T-helper 1 cell treated with Interleukin-12 subunit alpha and Interleukin-12 subunit beta and Interleukin-4 antibody, amounts not matched to agents 30 μg/mL and 1 μg/mL, for 36 hours (primary cell): ENCODE data around the gene POGK.
"Not testable (repeated sequence)": the region's sequence is repeated elsewhere in the genome, so short reads cannot be mapped to it uniquely, and the experiment has no call there.

Experiments used
- H3K27ac Mint-ChIP-seq: one replicate; pipeline ENCODE4 v1.8.0; 2021; ENCODE audit warnings: mild to moderate bottlenecking, mixed read lengths
- H3K27me3 Mint-ChIP-seq: one replicate; pipeline ENCODE4 v1.8.0; 2021; ENCODE audit warnings: low read depth, mixed read lengths
- H3K36me3 Mint-ChIP-seq: one replicate; pipeline ENCODE4 v1.8.0; 2021; ENCODE audit warnings: low read depth, mixed read lengths
- H3K4me1 Mint-ChIP-seq: one replicate; pipeline ENCODE4 v1.8.0; 2021; ENCODE audit warnings: low read depth, mixed read lengths
- H3K4me3 Mint-ChIP-seq: one replicate; pipeline ENCODE4 v1.8.0; 2021; ENCODE audit warnings: mild to moderate bottlenecking, moderate library complexity, mixed read lengths
- H3K9me3 Mint-ChIP-seq: one replicate; pipeline ENCODE4 v1.8.0; 2021; ENCODE audit warnings: mixed read lengths

Gene POGK

DNA sequence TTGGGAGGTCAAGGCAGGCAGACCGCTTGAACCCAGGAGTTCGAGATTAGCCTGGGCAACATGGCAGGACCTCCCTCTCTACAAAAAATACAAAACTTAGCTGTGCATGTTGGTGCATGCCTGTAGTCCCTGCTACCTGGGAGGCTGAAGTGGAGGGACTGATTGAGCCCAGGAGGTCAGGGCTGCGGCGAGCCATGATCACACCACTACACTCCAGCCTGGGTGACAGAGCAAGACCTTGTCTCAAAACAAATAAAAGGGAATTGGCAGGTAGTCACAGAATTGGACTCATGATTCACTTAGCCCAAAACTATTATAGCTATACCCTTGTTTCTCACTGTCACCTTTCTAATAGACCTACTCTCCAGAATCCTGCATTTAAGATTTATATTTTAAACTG lies 31.3 kb downstream of the POGK start:
- Mint-ChIP-seq H3K36me3 (peaks cover 10% of the 10 kb centered on the region), H3K27ac (no peak overlapping the region), H3K4me1 (peaks cover 41% of the 10 kb centered on the region), H3K4me3 (no peak overlapping the region), H3K9me3 (no peaks in the 10 kb centered on the region), H3K27me3 (no peaks in the 10 kb centered on the region)

DNA sequence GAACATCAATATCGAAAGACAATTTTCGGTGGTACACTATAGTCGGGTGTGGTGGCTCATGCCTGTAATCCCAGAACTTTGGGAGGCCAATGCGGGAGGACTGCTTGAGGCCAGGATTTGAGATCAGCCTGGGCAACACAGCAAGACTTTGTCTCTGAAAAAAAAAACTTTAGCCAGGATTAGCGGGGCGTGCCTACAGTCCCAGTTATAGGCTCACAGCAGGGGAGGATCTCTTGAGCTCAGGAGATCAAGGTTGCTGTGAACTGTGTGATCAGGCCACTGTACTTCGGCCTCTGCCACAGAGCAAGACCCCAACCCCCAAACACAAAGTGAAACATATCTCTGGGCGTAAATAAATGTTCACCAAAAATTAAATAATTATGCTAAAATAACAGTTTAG lies 35.2 kb downstream of the POGK start:
- no peak overlapping the region for H3K27ac Mint-ChIP-seq
- H3K4me1 Mint-ChIP-seq = peaks cover 50% of the 10 kb centered on the region
- peak overlapping the region; percentile 39 for H3K4me3 Mint-ChIP-seq
- no peaks in the 10 kb centered on the region for H3K36me3 Mint-ChIP-seq
- peaks cover 4% of the 10 kb centered on the region for H3K9me3 Mint-ChIP-seq
- peaks cover 4% of the 10 kb centered on the region for H3K27me3 Mint-ChIP-seq

DNA sequence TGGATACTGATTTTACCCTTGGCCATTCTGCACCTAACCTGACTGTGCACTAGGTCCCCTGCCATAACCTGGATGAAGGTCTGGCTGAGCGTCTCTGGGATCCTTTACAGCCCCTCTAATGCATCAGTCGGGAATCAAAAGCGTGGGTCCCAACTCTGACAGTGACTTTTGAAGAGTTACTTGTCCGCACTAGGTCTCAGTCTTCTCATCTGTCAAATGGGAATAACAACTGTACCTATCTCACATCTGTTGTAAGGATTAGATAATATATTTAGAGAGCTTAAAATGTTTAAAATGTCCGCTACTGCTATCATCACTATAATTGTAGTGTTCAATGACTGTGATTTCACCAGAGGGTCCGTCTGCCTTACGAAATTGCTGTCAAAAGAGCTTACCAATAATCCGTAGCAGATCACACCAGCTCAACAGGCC lies 36.0 kb downstream of the POGK start:
- Mint-ChIP-seq H3K4me1 (peaks cover 41% of the 10 kb centered on the region), H3K4me3 (peak overlapping the region; percentile 84), H3K27ac (peak overlapping the region; percentile 77), H3K27me3 (peaks cover 6% of the 10 kb centered on the region), H3K36me3 (no peaks in the 10 kb centered on the region), H3K9me3 (peaks cover 4% of the 10 kb centered on the region)

GRCh38 chr1:166875734-166876539 lies 36.7 kb downstream of the POGK start, which contains the start of gene TADA1:
Gene TADA1 (minus strand): TSS chr1:166876264. CDS start chr1:166876233, 31 bp downstream.
- Mint-ChIP-seq H3K27me3 (peaks cover 9% of the 10 kb centered on the region), H3K9me3 (peaks cover 4% of the 10 kb centered on the region), H3K36me3 (no peaks in the 10 kb centered on the region), H3K4me1 (peaks cover 38% of the 10 kb centered on the region), H3K27ac (peak within 1 kb of the TSS; percentile 96), H3K4me3 (peak within 1 kb of the TSS; percentile 97)

DNA sequence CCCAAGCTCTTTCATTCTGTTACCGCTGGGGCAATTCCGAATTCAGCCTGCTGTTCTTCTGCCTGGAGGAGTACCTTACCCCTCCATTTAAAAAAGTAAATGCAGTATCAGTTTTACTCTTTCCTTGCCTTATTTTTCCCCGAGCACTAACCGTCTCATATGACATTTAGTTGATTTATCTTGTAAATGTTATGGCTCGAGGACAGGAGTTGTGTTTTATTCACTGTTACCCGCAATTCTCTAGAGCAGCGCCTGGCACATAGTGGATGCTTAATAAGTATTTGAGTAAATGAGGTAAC lies 37.2 kb downstream of the POGK start:
- no peaks in the 10 kb centered on the region for H3K36me3 Mint-ChIP-seq
- H3K4me3 Mint-ChIP-seq = peak overlapping the region; percentile 97
- H3K4me1 Mint-ChIP-seq = peaks cover 35% of the 10 kb centered on the region
- H3K9me3 Mint-ChIP-seq = peaks cover 4% of the 10 kb centered on the region
- peaks cover 11% of the 10 kb centered on the region for H3K27me3 Mint-ChIP-seq
- H3K27ac Mint-ChIP-seq = peak overlapping the region; percentile 96

- not testable (repeated sequence) for H3K36me3 Mint-ChIP-seq, H3K27ac Mint-ChIP-seq, H3K9me3 Mint-ChIP-seq, H3K4me3 Mint-ChIP-seq
- Mint-ChIP-seq H3K27me3 (peaks cover 28% of the 10 kb centered on the region), H3K4me1 (peaks cover 28% of the 10 kb centered on the region)
Observed at GRCh38 chr1:166878173-166878917, 39.1 kb downstream of the POGK start.

DNA sequence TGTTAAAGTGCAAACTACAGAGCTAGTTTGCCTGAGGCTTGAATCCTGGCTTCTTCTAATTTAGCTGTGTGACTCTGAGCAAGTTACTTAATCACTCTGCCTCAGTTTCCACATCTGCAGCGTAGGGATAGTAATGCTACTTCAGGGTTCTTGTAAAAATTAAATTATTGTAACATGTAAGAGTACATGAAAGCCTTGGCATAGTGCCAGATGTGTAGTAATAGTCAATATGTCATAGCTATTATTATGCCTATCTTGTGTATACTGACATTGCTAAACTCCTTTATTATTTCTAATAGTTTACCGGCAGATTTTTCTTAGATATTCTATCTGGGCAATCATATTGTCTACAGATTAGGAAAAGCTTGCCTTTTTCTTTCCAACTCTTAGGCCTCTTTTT lies 43.6 kb downstream of the POGK start:
- Mint-ChIP-seq H3K9me3 (peaks cover 4% of the 10 kb centered on the region), H3K4me1 (peaks cover 16% of the 10 kb centered on the region), H3K4me3 (no peak overlapping the region), H3K36me3 (no peaks in the 10 kb centered on the region), H3K27me3 (peaks cover 52% of the 10 kb centered on the region), H3K27ac (no peak overlapping the region)

DNA sequence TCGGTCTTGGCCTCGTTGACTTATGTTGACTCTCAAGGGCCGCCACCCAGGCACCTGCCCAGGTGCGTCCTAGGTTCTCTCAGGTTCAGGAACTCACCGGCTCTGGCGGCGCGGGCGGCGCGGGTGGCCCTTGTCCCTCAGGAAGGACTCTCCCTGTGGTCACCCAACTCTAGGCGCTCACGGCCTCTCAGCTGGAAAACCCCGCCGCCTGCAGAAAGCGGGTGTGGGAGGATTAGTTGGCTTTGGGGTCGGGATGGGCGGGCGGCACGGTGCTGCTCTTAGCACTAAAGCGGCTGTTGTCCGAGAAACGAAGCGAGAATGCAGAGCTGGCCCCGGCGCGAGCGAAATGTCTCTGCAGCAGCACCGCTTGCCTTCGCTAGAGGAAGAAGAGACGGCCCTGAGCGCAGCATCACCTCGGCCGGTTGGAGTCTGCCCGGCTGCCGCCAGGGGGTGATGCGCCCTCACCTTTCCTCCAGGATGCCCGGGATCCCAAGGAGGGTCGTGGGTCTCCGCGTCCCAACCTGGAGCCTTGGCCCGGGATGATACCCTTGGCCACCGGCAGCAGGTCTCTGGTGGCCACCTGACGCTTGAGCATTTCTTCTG lies 44.9 kb downstream of the POGK start:
- Mint-ChIP-seq H3K4me3 (no peak overlapping the region), H3K9me3 (no peaks in the 10 kb centered on the region)

DNA sequence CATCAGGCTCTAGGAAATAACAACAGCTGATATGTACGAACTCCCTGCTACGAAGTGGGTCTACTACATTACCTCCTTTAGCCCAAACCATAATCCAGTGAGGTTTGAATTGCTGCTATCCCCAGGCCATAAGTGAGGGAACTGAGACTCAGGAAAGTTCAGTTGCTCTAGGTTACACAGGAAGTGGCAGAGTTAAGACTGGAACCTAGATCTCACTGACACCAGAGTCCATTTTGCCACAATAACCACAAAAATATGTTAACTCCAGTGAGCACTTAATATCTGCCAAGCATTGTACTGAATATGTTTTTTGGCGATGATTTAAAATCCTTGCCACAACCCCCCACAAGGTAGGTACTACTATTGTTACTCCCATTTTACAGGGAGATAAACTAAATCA lies 45.7 kb downstream of the POGK start:
- H3K9me3 Mint-ChIP-seq = no peaks in the 10 kb centered on the region
- peaks cover 18% of the 10 kb centered on the region for H3K4me1 Mint-ChIP-seq
- no peak overlapping the region for H3K27ac Mint-ChIP-seq
- peaks cover 65% of the 10 kb centered on the region for H3K27me3 Mint-ChIP-seq
- H3K36me3 Mint-ChIP-seq = no peaks in the 10 kb centered on the region
- H3K4me3 Mint-ChIP-seq = no peak overlapping the region

More for the DNA sequence above, 44.9 kb downstream of the POGK start:
- Mint-ChIP-seq H3K36me3 (no peaks in the 10 kb centered on the region), H3K27me3 (peaks cover 61% of the 10 kb centered on the region), H3K4me1 (peaks cover 16% of the 10 kb centered on the region), H3K27ac (no peak overlapping the region)

DNA sequence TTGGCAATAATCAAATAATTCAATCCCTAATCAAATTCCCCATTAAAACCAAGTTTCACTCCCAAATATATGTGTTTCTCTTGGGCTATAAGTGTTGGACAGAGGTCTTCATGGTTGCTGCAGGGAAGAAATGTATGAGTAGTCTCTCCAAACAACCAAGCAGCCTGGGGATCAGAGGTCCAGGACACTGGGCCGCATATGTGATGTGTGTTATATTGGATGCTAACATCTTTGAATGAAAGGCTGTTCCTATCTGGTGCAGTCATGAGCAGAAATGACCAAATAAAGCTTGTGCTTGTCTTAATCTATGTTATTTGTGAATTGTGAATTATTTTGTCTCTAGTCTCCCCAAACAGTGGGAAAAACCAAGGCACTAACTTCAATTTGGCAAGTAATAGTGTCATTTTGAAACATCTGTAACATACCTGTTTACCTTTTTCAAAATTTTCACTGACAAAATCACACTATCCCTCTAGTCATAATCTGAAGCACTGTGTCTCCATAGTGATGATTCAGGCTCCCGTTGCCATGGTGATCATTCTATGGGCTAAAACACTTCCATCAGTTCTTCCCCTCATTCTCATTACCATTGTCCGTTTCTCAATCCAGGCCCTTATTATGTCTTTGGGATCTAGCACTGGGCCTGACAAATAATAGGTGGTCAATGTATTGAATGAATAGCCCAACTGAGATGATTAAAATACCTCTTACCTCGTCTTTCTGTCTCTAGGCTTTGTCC lies 49.3 kb downstream of the POGK start:
- H3K9me3 Mint-ChIP-seq = no peaks in the 10 kb centered on the region
- H3K4me3 Mint-ChIP-seq = no peak overlapping the region
- peaks cover 61% of the 10 kb centered on the region for H3K27me3 Mint-ChIP-seq
- H3K36me3 Mint-ChIP-seq = no peaks in the 10 kb centered on the region
- H3K27ac Mint-ChIP-seq = no peak overlapping the region
- peaks cover 20% of the 10 kb centered on the region for H3K4me1 Mint-ChIP-seq

- H3K36me3 Mint-ChIP-seq = no peaks in the 10 kb centered on the region
- no peaks in the 10 kb centered on the region for H3K9me3 Mint-ChIP-seq
- no peak overlapping the region for H3K4me3 Mint-ChIP-seq
- H3K27ac Mint-ChIP-seq = no peak overlapping the region
- peaks cover 58% of the 10 kb centered on the region for H3K27me3 Mint-ChIP-seq
- H3K4me1 Mint-ChIP-seq = peaks cover 12% of the 10 kb centered on the region
Observed at GRCh38 chr1:166889776-166890175, 50.5 kb downstream of the POGK start.

DNA sequence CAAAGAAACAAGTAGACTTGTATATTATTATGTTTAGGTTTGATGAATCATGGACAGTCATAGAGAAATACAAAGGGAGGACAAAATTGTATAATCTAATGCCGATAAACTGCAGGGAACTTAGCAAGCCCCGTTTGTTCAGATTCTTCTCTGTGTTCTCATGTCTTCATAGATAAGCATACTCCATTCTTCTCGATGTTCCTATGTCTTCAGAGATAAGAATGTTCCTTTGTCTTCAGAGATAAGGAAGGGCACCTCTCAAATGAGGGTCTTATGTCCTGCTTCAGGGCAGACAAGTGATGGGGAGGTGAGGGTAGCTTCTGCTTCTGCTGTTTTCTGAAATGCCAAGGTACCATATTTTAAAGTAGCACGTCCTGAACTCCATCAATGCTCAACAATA lies 56.5 kb downstream of the POGK start:
- H3K4me1 Mint-ChIP-seq = no peaks in the 10 kb centered on the region
- H3K27me3 Mint-ChIP-seq = peaks cover 48% of the 10 kb centered on the region
- H3K27ac Mint-ChIP-seq = no peak overlapping the region
- no peak overlapping the region for H3K4me3 Mint-ChIP-seq
- no peaks in the 10 kb centered on the region for H3K36me3 Mint-ChIP-seq
- peaks cover 15% of the 10 kb centered on the region for H3K9me3 Mint-ChIP-seq

DNA sequence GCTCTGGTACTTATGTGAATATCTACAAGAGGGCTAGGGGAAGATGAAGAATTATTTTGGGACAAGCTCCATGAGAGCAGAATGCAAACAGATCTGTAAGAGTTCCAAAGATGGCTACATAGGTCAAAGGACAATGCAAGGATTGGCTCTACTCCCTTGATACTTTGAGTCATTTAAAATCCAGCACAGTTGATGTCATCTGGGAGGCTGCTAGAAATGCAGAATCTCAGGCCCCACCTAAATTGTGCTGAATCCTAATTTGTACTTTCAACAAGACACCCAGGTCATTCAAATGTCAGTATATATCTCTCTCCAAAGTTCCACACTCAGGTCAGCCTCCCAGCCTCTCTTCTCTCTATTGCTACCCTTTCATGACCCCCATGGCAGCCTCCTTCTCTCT lies 60.5 kb downstream of the POGK start:
- H3K27ac Mint-ChIP-seq = no peak overlapping the region
- H3K4me3 Mint-ChIP-seq = no peak overlapping the region
- H3K36me3 Mint-ChIP-seq = no peaks in the 10 kb centered on the region
- H3K27me3 Mint-ChIP-seq = peaks cover 36% of the 10 kb centered on the region
- H3K4me1 Mint-ChIP-seq = peaks cover 8% of the 10 kb centered on the region
- peaks cover 15% of the 10 kb centered on the region for H3K9me3 Mint-ChIP-seq

DNA sequence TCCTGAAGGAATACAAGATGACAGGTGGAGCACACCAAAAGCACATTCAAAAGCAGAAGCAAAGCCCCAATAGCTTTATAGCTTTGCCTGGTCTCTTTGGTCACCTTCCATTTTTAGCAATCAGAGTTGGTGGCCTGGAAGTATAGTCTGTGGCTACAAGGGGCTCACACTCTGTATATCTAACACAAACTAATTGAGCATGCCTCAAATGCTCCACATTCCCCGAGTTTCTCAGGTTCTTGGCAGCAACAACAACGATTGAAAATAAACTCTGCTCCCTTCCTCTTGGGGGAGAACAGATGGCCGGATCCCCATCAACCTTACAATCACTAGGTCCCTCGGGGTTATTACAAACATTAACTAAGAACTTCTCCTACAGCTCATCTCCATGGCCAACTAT lies 61.7 kb downstream of the POGK start:
- Mint-ChIP-seq H3K27me3 (peaks cover 30% of the 10 kb centered on the region), H3K27ac (no peak overlapping the region), H3K36me3 (peaks cover 2% of the 10 kb centered on the region), H3K4me1 (peaks cover 17% of the 10 kb centered on the region), H3K4me3 (no peak overlapping the region), H3K9me3 (peaks cover 15% of the 10 kb centered on the region)
